ENCODE results near the gene CDH4. TPM values are rescaled to one million over a fixed set of nuclear protein-coding genes. Genes with fewer than 3 reads are reported as not detected.

CDH4 gene
- total RNA-seq, 1 donor from 2014 or later: 8.3 TPM

DNA sequence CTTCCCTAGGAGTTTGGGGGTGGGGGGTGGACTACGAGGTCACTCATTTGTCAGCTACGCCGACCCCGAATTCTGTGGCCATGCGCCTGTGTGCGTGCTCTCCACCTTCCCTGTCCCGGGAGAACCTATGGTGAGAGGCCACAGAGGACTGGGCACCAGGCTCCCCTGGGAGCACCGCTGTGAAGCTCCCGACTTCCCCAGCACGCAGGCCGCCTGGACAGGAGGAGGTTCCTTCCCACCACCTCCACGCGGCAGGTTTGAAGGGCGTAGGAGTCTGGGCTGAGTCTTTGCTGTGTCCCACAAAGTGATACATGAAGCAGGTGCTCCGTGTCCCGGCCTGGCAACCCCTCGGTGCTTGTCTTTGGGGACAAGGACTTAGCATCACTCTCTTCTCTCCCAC is 107.2 kb downstream of the CDH4 start:
- H3K4me1 Mint-ChIP-seq (ENCODE audit: unreplicated experiment): peaks cover 13% of the 10 kb centered on the region
- peaks cover 30% of the 10 kb centered on the region for H3K27me3 Mint-ChIP-seq
- H3K36me3 Mint-ChIP-seq: no peaks in the 10 kb centered on the region
- DNase-seq (ENCODE audit: extremely low spot score, unreplicated experiment): no peak
- no peak overlapping the region for H3K27ac Mint-ChIP-seq
- TF ChIP-seq, protein P1, sequence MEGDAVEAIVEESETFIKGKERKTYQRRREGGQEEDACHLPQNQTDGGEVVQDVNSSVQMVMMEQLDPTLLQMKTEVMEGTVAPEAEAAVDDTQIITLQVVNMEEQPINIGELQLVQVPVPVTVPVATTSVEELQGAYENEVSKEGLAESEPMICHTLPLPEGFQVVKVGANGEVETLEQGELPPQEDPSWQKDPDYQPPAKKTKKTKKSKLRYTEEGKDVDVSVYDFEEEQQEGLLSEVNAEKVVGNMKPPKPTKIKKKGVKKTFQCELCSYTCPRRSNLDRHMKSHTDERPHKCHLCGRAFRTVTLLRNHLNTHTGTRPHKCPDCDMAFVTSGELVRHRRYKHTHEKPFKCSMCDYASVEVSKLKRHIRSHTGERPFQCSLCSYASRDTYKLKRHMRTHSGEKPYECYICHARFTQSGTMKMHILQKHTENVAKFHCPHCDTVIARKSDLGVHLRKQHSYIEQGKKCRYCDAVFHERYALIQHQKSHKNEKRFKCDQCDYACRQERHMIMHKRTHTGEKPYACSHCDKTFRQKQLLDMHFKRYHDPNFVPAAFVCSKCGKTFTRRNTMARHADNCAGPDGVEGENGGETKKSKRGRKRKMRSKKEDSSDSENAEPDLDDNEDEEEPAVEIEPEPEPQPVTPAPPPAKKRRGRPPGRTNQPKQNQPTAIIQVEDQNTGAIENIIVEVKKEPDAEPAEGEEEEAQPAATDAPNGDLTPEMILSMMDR (conservative IDR thresholded peaks at IDR 0.05): no peak
- no peaks in the 10 kb centered on the region for H3K9me3 Mint-ChIP-seq
- H3K4me3 Mint-ChIP-seq: no peak overlapping the region

DNA sequence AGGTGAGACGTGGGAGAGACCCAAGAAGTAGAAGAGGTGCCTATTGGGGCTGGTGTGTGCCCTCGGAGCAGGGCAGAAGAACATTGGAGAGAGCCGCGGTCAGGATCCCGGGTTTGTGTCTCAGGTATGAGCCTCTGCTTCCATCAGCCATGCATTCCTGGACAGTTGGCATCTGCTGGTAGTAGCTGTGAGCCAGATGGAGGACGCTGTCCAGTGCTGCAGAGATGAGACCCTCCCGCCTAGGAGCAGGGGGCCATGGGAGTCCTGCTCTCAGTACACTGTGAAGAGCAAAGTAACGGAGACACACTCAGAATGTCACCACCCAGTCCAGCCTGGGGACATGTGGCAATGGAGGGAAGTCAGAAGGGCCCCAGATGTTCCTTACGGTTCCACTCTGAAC is 108.2 kb downstream of the CDH4 start:
- no peak for DNase-seq (ENCODE audit: extremely low spot score, unreplicated experiment)
- H3K4me3 Mint-ChIP-seq: no peak overlapping the region
- peaks cover 13% of the 10 kb centered on the region for H3K4me1 Mint-ChIP-seq (ENCODE audit: unreplicated experiment)
- TF ChIP-seq, protein P1 (conservative IDR thresholded peaks at IDR 0.05): no peak
- H3K27ac Mint-ChIP-seq: no peak overlapping the region
- peaks cover 3% of the 10 kb centered on the region for H3K9me3 Mint-ChIP-seq
- no peaks in the 10 kb centered on the region for H3K36me3 Mint-ChIP-seq
- H3K27me3 Mint-ChIP-seq: peaks cover 33% of the 10 kb centered on the region

DNA sequence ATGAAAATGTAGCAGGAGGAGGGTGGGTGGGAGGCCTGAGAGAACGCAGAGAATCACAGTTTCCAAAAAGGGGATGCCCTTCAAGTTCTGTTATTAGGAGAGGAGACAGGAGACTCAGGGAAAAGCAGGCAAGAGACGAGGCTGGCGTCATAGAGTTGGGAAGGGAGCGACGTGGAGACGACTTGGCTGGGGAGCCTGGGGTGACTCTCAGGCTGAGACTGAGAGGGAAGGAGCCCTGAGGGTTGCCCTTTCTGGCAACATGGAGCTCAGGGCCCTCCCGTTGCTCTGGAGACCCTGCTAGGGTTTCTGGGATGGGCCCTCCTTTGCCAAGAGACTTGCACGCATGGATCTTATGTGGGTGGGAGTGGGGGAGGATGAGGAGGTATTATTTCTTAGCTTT is 108.9 kb downstream of the CDH4 start:
- peaks cover 3% of the 10 kb centered on the region for H3K9me3 Mint-ChIP-seq
- TF ChIP-seq, protein P1 (conservative IDR thresholded peaks at IDR 0.05): no peak
- peaks cover 13% of the 10 kb centered on the region for H3K4me1 Mint-ChIP-seq (ENCODE audit: unreplicated experiment)
- peaks cover 30% of the 10 kb centered on the region for H3K27me3 Mint-ChIP-seq
- DNase-seq (ENCODE audit: extremely low spot score, unreplicated experiment): no peak
- H3K36me3 Mint-ChIP-seq: no peaks in the 10 kb centered on the region
- H3K4me3 Mint-ChIP-seq: no peak overlapping the region
- no peak overlapping the region for H3K27ac Mint-ChIP-seq

DNA sequence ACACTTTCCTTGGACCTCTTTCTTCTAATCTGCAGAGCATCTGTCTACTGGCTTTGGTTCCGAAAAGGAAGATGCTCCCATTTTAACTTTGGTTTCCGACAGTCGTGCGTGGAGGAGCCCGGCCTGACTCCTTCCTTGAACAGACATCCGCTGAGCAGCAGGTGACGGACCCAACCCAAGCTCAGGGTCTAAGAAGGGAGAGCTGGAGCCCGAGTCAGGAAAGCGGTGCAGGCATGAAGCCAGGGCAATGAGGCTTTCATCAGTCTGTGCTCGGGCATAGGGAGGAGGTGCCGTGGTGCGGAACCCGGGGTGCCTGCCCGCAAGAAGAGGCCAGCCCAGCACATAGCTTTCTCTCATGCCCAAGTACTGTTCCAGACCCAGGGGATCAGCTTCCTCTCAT is 109.4 kb downstream of the CDH4 start:
- Mint-ChIP-seq H3K9me3 (peaks cover 3% of the 10 kb centered on the region), H3K27ac (no peak overlapping the region), H3K4me1 (ENCODE audit: unreplicated experiment) (peaks cover 13% of the 10 kb centered on the region), H3K36me3 (no peaks in the 10 kb centered on the region), H3K4me3 (no peak overlapping the region), H3K27me3 (peaks cover 26% of the 10 kb centered on the region)
- TF ChIP-seq, protein P1 (conservative IDR thresholded peaks at IDR 0.05): no peak
- no peak for DNase-seq (ENCODE audit: extremely low spot score, unreplicated experiment)

DNA sequence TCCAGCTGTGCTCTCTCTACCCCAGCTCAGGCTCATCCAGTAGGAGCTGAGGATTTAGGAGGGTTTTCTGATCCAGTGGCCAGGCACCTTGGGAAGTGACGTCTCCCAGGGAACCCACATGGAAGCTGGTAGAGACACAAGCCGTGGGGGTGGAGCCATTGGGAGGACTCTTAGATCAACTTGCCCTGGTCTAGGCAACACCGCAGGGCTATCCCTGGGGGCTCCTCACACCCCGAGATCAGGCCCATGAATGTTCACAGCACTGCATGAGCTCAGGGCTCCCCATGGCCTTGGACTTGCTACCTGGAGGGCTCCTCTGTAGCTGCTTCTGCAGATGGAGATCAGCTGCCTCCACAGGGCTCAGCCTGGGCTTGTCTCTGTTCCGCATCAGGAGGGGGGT is 112.1 kb downstream of the CDH4 start:
- no peak for DNase-seq (ENCODE audit: extremely low spot score, unreplicated experiment)
- Mint-ChIP-seq H3K27ac (no peak overlapping the region), H3K9me3 (peaks cover 3% of the 10 kb centered on the region), H3K27me3 (peaks cover 20% of the 10 kb centered on the region), H3K4me3 (no peak overlapping the region), H3K4me1 (ENCODE audit: unreplicated experiment) (no peaks in the 10 kb centered on the region), H3K36me3 (no peaks in the 10 kb centered on the region)
- TF ChIP-seq, protein P1 (conservative IDR thresholded peaks at IDR 0.05): no peak

DNA sequence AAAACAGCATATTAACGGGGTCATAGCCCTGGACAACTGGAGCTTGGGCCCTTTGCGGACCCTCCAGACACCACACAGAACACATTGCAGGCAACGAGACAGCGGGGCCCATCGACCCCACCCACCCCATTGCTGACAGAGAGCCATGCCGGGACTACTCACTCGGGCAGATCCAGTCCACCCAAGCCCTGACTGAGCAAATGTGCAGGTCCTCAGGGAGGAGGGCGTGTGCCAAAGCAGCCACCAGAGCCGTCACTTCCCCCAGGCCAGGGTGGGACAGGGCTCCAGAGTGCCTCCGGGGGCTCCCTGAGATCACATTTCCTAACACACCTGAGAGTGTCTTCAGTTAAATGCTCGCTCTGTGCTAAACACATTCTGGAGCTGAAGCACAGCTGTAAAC is 114.9 kb downstream of the CDH4 start:
- TF ChIP-seq, protein P1 (conservative IDR thresholded peaks at IDR 0.05): no peak
- no peak for DNase-seq (ENCODE audit: extremely low spot score, unreplicated experiment)
- H3K9me3 Mint-ChIP-seq: peaks cover 3% of the 10 kb centered on the region
- peaks cover 11% of the 10 kb centered on the region for H3K27me3 Mint-ChIP-seq
- H3K4me3 Mint-ChIP-seq: no peak overlapping the region
- H3K36me3 Mint-ChIP-seq: no peaks in the 10 kb centered on the region
- H3K4me1 Mint-ChIP-seq (ENCODE audit: unreplicated experiment): peaks cover 7% of the 10 kb centered on the region
- no peak overlapping the region for H3K27ac Mint-ChIP-seq
